ENCODE data around the gene KLHL8.
"Not testable (repeated sequence)": the region's sequence is repeated elsewhere in the genome, so short reads cannot be mapped to it uniquely, and the experiment has no call there.

KLHL8 gene

GRCh38 chr4:87166296-87166854 is 54.0 kb downstream of the KLHL8 start:
- DNase-seq: no peak

- no peak for DNase-seq
Observed at GRCh38 chr4:87165892-87166291, 54.5 kb downstream of the KLHL8 start.

DNA sequence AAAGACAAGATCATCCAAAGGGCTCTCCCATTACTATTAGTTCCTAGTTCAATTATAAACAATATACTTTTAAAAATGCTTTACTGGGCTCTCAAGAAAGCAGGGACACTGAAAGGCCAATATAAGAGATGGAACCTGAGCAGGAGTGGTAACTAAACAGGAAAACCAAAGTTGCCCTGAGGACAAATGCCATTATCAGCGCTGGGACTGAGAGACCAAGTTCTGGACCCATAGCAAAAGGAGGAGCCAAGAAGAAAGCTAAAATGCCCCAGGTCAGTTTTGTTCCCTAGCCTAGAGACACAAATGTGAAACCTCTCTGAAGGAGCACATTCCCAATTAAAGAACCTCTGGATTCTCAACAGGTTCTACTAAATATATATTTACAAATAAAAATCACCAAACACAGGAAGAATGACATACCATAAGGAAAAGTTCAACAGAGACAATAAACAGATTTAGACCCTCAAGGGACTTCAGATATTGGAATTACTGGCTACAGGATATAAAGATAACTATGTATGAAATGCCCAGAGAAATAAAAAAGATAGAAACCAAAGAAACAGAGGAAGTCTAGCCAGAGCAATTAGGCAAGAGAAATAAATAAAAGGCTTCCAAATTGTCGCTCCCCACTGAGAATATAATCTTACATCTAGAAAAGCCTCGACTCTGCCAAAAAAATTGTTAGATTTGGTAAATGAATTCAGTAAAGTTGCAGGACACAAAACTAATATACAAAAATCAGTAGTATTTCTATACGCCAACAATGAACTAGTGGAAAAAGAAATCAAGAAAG is 67.1 kb downstream of the KLHL8 start:
- no peak for DNase-seq

GRCh38 chr4:87152310-87153041 is 67.9 kb downstream of the KLHL8 start:
- no peak for DNase-seq

DNA sequence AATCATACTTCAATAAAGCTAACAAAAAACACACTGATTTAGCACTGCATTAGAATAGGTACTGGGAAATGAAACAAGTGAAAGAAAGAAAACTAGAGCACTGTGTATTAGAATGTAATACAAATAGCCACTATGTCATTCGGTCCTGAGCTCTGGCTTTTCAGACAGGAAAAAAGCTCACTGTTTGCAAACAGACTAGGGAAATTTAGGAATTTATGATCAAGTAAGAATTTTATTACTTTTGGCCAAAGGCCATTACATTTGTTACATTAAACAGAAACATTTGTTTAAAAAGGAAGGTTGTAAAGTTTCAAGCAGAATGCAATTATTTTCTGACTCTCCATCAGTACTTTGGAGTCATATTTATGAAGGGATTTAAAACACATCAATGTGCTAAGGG is 68.7 kb downstream of the KLHL8 start:
- no peak for DNase-seq

- no peak for DNase-seq
Observed at GRCh38 chr4:87150498-87151261, 69.7 kb downstream of the KLHL8 start.

DNA sequence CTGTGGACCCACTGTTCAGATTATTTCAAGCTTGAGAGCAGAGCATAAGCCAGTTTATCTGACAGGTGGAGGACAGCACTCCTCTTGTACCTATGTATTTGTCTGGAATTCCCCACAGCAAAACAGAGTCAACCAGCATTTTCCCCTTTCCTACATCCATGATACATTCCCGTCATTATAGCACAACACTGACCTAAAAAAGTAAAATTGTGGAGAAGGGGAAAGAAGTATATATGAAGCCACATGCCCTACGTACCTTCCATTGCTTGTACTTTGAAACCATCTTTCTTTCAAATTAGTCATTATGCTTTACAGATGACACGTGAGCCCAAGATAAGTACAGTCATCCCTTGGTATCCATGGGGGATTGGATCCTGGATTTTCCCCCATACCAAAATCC is 73.3 kb downstream of the KLHL8 start:
- DNase-seq: no peak

DNA sequence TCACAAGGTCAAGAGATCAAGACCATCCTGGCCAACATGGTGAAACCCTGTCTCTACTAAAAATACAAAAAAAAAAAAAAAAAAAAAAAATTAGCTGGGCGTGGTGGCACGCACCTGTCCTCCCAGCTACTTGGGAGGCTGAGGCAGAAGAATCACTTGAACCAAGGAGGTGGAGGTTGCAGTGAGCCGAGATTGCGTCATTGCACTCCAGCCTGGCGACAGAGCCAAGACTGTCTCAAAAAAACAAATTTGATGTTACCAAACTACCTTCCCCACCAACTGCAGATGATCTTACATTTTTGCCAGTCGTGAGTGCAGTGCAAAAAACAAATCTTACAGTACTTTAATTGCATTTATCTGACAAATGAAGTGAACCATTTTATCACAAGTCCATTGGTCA is 74.5 kb downstream of the KLHL8 start:
- DNase-seq: not testable (repeated sequence)

- DNase-seq: no peak
Observed at GRCh38 chr4:87144356-87144755, 76.1 kb downstream of the KLHL8 start.

- DNase-seq: no peak
Observed at GRCh38 chr4:87141428-87141827, 79.0 kb downstream of the KLHL8 start.

DNA sequence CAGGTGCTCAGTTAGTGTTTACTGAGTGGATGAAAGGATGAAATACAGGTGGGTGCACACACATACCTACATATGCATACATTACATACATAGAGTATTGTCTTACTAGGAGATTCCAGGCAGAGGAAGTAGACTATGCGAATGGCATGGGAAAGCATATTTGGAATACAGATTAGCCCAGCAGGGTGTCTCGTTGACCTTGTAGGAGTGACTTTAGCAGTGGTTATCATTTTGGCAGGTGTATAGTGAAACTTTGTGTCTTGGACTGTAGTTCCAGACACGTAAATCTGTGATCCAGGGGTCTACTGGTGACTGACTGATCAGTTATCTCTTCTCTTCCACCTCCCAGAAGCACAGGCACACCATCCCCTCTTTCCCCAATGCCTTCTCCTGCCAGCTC is 86.3 kb downstream of the KLHL8 start:
- no peak for DNase-seq

DNA sequence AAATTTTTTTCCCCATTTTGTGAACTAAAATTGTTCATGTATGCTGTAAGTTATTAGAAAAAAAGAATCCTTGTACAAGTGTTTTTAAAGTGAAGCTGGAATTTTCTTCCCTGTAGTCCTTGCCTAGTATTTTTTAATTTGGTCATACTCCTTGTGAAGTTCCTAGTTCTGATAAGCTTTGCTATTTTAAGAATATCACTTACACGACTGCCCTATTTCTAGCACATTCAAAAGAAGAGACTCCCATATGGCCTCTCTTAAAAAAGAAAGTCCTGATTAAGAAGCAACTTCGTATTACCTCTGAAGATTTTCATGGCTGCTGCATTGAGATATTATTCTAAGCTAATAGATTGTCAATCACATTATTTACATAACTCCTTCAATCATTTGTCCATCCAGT is 87.2 kb downstream of the KLHL8 start:
- no peak for DNase-seq

GRCh38 chr4:87132035-87132434 is 88.4 kb downstream of the KLHL8 start:
- DNase-seq: no peak

- DNase-seq: no peak
Observed at GRCh38 chr4:87130985-87131703, 89.3 kb downstream of the KLHL8 start.

DNA sequence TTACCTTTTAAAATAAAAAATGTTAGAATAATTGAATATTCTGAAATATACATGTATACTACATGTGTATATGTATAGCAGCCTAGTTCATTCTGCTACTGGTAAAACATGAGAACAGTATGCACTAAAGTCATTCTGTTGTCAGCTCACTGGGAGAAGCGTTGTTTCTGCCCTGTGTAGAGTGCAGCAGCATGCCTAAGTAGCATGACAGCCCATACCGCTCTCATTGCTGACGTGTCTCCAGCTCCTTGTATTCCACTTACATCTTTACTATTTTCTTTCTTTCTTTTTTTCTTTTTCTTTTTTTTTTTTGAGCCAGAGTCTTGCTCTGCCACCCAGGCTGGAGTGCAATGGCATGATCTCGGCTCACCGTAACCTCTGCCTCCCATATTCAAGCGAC is 90.7 kb downstream of the KLHL8 start:
- no peak for DNase-seq

GRCh38 chr4:87128006-87128705 is 92.3 kb downstream of the KLHL8 start:
- DNase-seq: no peak

- no peak for DNase-seq
Observed at GRCh38 chr4:87126056-87126455, 94.4 kb downstream of the KLHL8 start.

GRCh38 chr4:87122252-87122651 is 98.2 kb downstream of the KLHL8 start:
- peak; percentile 32 for DNase-seq

DNA sequence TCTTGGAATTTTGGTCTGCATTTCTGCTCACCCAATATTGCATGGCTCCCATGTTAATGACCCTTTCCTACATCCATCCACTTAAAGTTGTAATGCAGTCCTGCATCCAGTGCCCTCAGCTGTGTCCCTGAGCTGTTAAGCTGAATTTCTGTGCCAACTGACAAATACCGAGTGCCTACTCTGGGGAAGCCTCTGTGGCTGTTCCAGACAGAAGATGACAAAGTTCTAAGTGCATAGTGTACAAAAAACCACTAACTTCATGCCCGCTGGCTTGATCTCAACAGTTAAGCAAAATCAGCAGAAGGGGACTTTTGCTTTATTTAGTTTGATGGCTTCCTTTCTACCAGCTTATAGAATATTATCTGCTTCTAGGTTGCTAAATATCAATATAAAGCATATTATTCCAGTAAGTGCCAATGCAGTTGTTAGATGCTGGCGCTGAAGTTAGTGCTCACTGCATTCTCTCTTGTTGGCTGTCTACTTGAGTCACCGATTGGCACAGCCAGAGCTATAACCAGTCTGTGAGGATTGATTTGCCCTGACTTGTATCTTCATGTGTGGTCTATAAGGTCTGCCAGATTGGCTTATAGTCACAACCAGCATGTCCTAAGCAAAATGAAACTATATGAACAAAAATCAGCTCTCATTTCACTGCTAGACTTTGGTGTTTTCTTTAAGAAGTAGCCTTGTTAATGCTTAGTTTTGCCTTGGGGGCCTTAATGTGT is 98.9 kb downstream of the KLHL8 start:
- DNase-seq: peak; percentile 50

DNA sequence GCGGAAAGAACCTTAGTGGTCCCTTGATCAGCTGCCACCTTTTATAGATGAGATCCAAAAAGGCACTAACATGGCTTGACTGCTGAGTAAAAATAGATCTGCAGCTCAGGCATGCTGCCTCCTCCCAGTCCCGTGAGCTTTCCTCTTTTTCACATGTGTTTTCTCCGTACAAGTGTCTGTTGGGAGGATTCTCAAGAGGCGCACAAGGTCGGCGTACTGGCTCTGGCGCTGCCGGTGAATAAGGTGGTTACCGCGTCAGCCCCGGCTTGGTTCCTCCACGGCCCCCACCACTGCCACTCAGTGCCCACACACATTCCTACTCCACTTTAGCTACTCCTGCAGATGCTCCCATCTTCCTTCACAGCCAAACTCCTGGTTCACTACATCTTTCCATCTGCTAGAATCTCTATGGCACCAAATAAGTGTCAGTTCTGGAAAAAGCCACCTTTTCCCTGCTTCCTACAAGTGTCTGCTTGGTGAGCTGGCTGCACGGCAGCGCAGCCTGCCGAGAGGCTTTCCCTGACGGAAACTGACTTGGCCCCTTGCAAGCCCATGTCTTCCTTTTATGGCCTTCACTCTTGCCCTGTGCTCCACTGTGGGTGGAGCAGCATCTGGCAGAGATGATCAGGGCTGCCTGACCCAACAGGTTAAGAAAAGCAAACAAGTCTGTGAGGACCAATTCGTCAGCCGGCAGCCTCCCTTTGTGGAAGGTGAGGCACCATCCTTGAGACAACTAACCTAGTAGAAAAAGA is 99.8 kb downstream of the KLHL8 start:
- DNase-seq: peak; percentile 10

GRCh38 chr4:87120010-87120409 is 100.4 kb downstream of the KLHL8 start:
- DNase-seq: no peak
